HG03280 (cell line): Measurements from ENCODE around the gene NACAD.

ENCODE experiments used
- ATAC-seq: cut with Tn5 transposase; IDR thresholded peaks from one replicate; pipeline ENCODE4 v1.9.1; 2021; ENCODE audit warnings: mild to moderate bottlenecking, moderate library complexity; ENCODE audit not compliant: unreplicated experiment

NACAD gene

GRCh38 chr7:45098983-45099839 is 10.4 kb upstream of the NACAD start:
- ATAC-seq = no peak

GRCh38 chr7:45092931-45093235 is 4.1 kb upstream of the NACAD start:
- ATAC-seq = no peak

- no peak for ATAC-seq
These were observed 3.5 kb upstream of the NACAD start for GRCh38 chr7:45092100-45092930.

GRCh38 chr7:45089341-45089891 is 647 bp upstream of the NACAD start:
- no peak for ATAC-seq

- no peak for ATAC-seq
These were observed 545 bp downstream of the NACAD start for GRCh38 chr7:45088146-45088701.

GRCh38 chr7:45087301-45088145 is 1.2 kb downstream of the NACAD start:
- ATAC-seq = no peak

GRCh38 chr7:45086331-45087065 is 2.3 kb downstream of the NACAD start:
- no peak for ATAC-seq

GRCh38 chr7:45085619-45086200 is 3.1 kb downstream of the NACAD start:
- no peak for ATAC-seq

GRCh38 chr7:45084901-45085618 is 3.7 kb downstream of the NACAD start:
- ATAC-seq = no peak

- no peak for ATAC-seq
These were observed 4.4 kb downstream of the NACAD start for GRCh38 chr7:45084336-45084735.

- no peak for ATAC-seq
These were observed 5.9 kb downstream of the NACAD start for GRCh38 chr7:45082831-45083331.

GRCh38 chr7:45082031-45082830 is 6.5 kb downstream of the NACAD start:
- no peak for ATAC-seq

GRCh38 chr7:45081670-45081974 is 7.1 kb downstream of the NACAD start:
- ATAC-seq = no peak

- ATAC-seq = no peak
These were observed 7.7 kb downstream of the NACAD start for GRCh38 chr7:45080958-45081669.

GRCh38 chr7:45080265-45080957 is 8.4 kb downstream of the NACAD start:
- ATAC-seq = no peak

- no peak for ATAC-seq
These were observed 10.6 kb downstream of the NACAD start for GRCh38 chr7:45078125-45078681.

- no peak for ATAC-seq
These were observed 11.2 kb downstream of the NACAD start for GRCh38 chr7:45077579-45077978.
